Breast epithelium (tissue), 4 donors: ENCODE results near the gene C5orf46. TPM values are rescaled to one million over a fixed set of nuclear protein-coding genes. Genes with fewer than 3 reads are reported as not detected.
A peak's percentile ranks its signal among the peaks of the same experiment; 100 is the strongest.

ENCODE experiments used
- DNase-seq, 2 donors: peaks; one replicate each; pipeline ENCODE4 v3.0.0-alpha.2; 2019; ENCODE audit warnings: low spot score in 2 of 2
- H3K27ac ChIP-seq, 2 donors: fragments of 200-600 bp; sonication (generic) in 1 of 2; one replicate each; pipeline ENCODE4 v1.5.1; 2016 to 2019; ENCODE audit warnings: mild to moderate bottlenecking in 1 of 2
- H3K27me3 ChIP-seq, 2 donors: fragments of 200-600 bp; sonication (generic) in 1 of 2; one replicate each; pipeline versions ENCODE4 v1.5.1 to v1.6.0; 2017 to 2019; ENCODE audit warnings: control low read depth in 1 of 2, mild to moderate bottlenecking in 1 of 2
- H3K36me3 ChIP-seq: fragments of 200-600 bp; one replicate; pipeline ENCODE4 v1.5.1; 2019
- H3K4me1 ChIP-seq, 2 donors: fragments of 200-600 bp; sonication (generic); one replicate each; pipeline ENCODE4 v1.5.1; 2016 to 2019; ENCODE audit warnings: control low read depth in 1 of 2
- H3K4me3 ChIP-seq, 3 donors: fragments of 200-600 bp; sonication (generic); 1 replicate in 2 of 3; 2 replicates in 1 of 3; pipeline ENCODE4 v1.5.1; 2016 to 2019; ENCODE audit warnings: mild to moderate bottlenecking in 3 of 3, moderate library complexity in 2 of 3
- H3K9me3 ChIP-seq, 2 donors: fragments of 200-600 bp; sonication (generic) in 1 of 2; one replicate each; pipeline ENCODE4 v1.5.1; 2016 to 2019; ENCODE audit warnings: control low read depth in 1 of 2
- POLR2A ChIP-seq: fragments of 450-650 bp; IDR thresholded peaks from one replicate; pipeline ENCODE4 v1.6.1; 2016; ENCODE audit warnings: antibody characterized with exemption, mild to moderate bottlenecking, moderate library complexity
- POLR2AphosphoS5 ChIP-seq, 3 donors: sonication (generic); formaldehyde crosslinking; IDR thresholded peaks; one replicate each; pipeline ENCODE4 v1.6.1; 2017; ENCODE audit warnings: antibody characterized with exemption in 3 of 3
- intact Hi-C: fragments of 100-400 bp; cut with DNase I; formaldehyde crosslinking; loops from one replicate; pipeline ENCODE4 v1.15.1; 2023; ENCODE audit warnings: low total_unique reads
- total RNA-seq, 3 donors: library from RNA; depleted of rRNA; stranded (reverse); fragments of >200 nt; gene quantifications; one replicate each; pipeline ENCODE4 v1.1.0, GENCODE V29; 2016
- TF ChIP-seq, protein P1 (sequence below), 3 donors: fragments of 450-650 bp; IDR thresholded peaks; one replicate each; pipeline ENCODE4 v1.5.1; 2016 to 2017; ENCODE audit warnings: antibody characterized with exemption in 3 of 3, mild to moderate bottlenecking in 3 of 3, moderate library complexity in 3 of 3

Gene C5orf46
- total RNA-seq, 3 donors from 2014 or later, result 5.2 to 9.4 TPM; not detected in 1

GRCh38 chr5:147895864-147896263 is 10.5 kb downstream of the C5orf46 start:
- no peak for DNase-seq
- H3K9me3 ChIP-seq, result no peaks in the 10 kb centered on the region
- H3K27me3 ChIP-seq, result no peaks in the 10 kb centered on the region
- no peaks in the 10 kb centered on the region for H3K36me3 ChIP-seq
- no peak overlapping the region for H3K27ac ChIP-seq
- intact Hi-C loops, result no loop called here
- no peak overlapping the region for H3K4me3 ChIP-seq
- TF ChIP-seq, protein P1, sequence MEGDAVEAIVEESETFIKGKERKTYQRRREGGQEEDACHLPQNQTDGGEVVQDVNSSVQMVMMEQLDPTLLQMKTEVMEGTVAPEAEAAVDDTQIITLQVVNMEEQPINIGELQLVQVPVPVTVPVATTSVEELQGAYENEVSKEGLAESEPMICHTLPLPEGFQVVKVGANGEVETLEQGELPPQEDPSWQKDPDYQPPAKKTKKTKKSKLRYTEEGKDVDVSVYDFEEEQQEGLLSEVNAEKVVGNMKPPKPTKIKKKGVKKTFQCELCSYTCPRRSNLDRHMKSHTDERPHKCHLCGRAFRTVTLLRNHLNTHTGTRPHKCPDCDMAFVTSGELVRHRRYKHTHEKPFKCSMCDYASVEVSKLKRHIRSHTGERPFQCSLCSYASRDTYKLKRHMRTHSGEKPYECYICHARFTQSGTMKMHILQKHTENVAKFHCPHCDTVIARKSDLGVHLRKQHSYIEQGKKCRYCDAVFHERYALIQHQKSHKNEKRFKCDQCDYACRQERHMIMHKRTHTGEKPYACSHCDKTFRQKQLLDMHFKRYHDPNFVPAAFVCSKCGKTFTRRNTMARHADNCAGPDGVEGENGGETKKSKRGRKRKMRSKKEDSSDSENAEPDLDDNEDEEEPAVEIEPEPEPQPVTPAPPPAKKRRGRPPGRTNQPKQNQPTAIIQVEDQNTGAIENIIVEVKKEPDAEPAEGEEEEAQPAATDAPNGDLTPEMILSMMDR (IDR thresholded peaks at IDR 0.05), result no peak
- TF ChIP-seq POLR2A (no peak), POLR2AphosphoS5 (IDR thresholded peaks at IDR 0.05) (no peak)
- no peaks in the 10 kb centered on the region for H3K4me1 ChIP-seq

DNA sequence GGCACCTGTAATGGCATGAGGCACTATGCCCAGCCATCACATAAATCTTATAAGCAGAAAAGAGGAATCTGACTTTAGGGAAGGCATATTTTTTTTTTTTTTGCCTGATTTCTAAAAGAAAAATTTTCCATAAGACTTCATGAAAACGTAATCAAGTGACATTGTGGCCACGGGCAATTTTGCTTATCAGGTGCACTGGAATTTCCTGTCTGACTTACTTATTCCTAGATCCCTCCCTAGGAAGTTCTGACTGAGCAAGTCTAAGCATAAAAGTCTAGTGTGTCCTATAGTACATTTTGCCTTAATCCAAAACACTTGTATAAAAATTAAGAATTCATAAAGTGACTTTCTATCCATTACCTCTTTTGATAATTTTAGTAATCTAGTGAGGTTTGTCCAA is 12.5 kb downstream of the C5orf46 start:
- Histone ChIP-seq H3K27me3 (no peaks in the 10 kb centered on the region), H3K27ac (no peak overlapping the region), H3K4me3 (no peak overlapping the region), H3K4me1 (no peaks in the 10 kb centered on the region), H3K36me3 (no peaks in the 10 kb centered on the region), H3K9me3 (no peaks in the 10 kb centered on the region)
- DNase-seq, result no peak
- intact Hi-C loops, result no loop called here
- TF ChIP-seq POLR2AphosphoS5 (IDR thresholded peaks at IDR 0.05) (no peak), POLR2A (no peak)
- TF ChIP-seq, protein P1 (IDR thresholded peaks at IDR 0.05), result no peak

- Histone ChIP-seq H3K27me3 (no peaks in the 10 kb centered on the region), H3K4me1 (no peaks in the 10 kb centered on the region), H3K9me3 (no peaks in the 10 kb centered on the region), H3K4me3 (no peak overlapping the region), H3K27ac (peak overlapping the region in 1 of 2 donors; percentile 4), H3K36me3 (no peaks in the 10 kb centered on the region)
- intact Hi-C loops, result no loop called here
- TF ChIP-seq POLR2AphosphoS5 (IDR thresholded peaks at IDR 0.05) (no peak), POLR2A (no peak)
- TF ChIP-seq, protein P1 (IDR thresholded peaks at IDR 0.05), result no peak
- DNase-seq, result peak; percentile 61 to 73
Measured at GRCh38 chr5:147892696-147893296, 13.5 kb downstream of the C5orf46 start.

- H3K4me1 ChIP-seq, result no peaks in the 10 kb centered on the region
- intact Hi-C loops, result no loop called here
- H3K27me3 ChIP-seq, result no peaks in the 10 kb centered on the region
- no peak for DNase-seq
- no peaks in the 10 kb centered on the region for H3K9me3 ChIP-seq
- no peak overlapping the region for H3K4me3 ChIP-seq
- no peak overlapping the region for H3K27ac ChIP-seq
- TF ChIP-seq POLR2AphosphoS5 (IDR thresholded peaks at IDR 0.05) (no peak), POLR2A (no peak)
- TF ChIP-seq, protein P1 (IDR thresholded peaks at IDR 0.05), result no peak
- H3K36me3 ChIP-seq, result no peaks in the 10 kb centered on the region
Measured at GRCh38 chr5:147887930-147888329, 18.4 kb downstream of the C5orf46 start.

DNA sequence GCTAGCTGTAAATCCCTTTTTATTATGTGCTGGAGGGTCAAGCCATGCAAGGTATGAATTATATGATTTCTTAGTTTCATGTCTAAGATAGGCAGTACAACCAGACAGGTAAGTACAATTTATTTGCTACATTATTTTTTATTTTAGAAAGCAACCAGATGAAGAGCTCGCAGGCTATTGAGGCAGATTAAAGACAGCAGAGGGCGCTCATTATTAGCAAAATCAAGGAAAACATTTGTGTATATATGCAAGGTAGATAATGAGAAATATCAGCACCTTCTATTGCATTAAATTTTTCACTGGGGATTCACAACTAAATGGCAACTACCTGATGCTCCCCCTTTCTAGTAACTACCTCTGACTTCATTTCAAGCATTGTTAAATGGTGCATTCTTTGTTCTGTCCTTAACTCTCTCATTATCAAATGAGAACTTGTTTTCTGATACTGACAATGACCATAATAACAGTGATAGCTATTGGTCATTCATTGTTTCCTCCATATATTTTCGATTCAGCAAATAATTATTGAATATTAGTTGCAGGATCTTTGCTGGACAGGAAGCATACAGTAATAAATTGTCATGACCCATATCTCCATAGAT is 19.2 kb downstream of the C5orf46 start:
- Histone ChIP-seq H3K36me3 (no peaks in the 10 kb centered on the region), H3K27ac (no peak overlapping the region), H3K4me3 (no peak overlapping the region), H3K4me1 (no peaks in the 10 kb centered on the region), H3K27me3 (no peaks in the 10 kb centered on the region), H3K9me3 (no peaks in the 10 kb centered on the region)
- TF ChIP-seq, protein P1 (IDR thresholded peaks at IDR 0.05), result peak in 2 of 3 donors; percentile 51 to 59
- no peak for TF ChIP-seq POLR2AphosphoS5 (IDR thresholded peaks at IDR 0.05)
- intact Hi-C loops, result no loop called here
- no peak for DNase-seq
